Measurements from ENCODE around the gene GPR15LG.
"Not testable (repeated sequence)": the region's sequence is repeated elsewhere in the genome, so short reads cannot be mapped to it uniquely, and the experiment has no call there.

GPR15LG gene

DNA sequence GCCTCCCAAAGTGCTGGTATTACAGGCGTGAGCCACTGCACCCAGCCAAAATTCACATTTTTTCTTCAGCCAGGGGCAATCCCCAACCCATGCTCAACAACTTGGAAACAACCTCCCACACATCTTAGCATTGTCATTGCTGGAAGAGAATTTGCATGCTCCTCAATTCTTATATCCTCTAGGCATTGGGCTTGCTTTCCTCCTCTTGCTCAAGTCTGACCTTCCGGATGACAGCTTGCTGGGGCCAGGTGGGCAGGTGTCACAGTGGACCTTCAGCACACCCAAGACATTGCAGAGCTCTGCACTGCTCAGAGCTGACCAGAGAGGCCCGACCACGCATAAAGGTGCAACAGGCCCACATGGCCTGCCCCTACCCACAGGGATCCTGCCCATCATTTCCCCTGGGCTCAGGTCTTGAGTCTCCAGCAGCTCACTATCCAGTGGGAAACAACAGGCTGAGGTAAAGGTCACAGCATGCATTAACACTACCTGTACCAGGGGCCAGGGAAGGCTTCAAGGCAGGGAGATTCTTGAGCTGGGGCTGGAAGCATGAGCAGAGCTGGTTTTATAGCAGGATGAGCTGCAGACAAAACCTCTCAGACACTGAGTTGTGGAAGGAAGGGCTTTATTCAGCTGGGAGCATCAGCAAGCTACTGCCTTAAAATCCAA, 6.8 kb upstream of the GPR15LG start:
- no peak for DNase-seq (ENCODE audit: low spot score)

DNA sequence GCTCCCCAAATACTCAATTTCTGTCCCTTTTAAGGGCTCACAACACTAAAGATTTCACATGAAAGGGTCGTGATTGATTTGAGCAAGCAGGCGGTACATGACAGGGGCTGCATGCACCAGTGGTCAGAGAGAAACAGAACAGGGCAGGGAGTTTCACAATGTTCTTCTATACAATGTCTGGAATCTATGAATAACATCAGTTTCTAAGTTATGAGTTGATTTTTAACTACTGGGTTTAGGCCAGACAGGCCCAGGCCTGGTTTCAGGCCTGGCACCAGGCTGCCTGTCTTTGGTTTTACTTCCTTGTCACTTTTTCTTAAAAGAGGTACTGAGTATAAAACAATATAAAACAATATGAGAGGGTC, 6.3 kb upstream of the GPR15LG start:
- DNase-seq (ENCODE audit: low spot score): not testable (repeated sequence)

- not testable (repeated sequence) for DNase-seq (ENCODE audit: low spot score)
Observed at GRCh38 chr10:84168382-84168781, 5.2 kb upstream of the GPR15LG start.

DNA sequence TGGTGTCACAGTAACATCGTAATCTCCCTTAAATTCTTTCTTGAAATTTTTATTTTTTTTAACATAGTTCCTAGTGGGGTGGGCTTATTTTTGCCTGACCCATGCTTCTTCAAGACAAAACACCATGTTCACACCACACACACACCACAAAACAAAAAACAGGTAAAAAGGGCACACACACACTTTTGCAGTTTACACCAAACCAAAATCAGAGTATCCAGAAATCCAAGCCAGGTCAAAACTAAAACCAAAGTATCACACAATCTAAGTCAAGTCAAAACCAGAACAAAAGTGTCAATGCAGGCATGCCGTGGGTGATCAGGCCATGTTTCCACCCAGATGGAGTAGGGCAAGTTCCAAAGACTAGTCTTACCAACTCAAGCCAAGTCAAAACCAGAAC, 2.4 kb upstream of the GPR15LG start:
- not testable (repeated sequence) for DNase-seq (ENCODE audit: low spot score)

DNA sequence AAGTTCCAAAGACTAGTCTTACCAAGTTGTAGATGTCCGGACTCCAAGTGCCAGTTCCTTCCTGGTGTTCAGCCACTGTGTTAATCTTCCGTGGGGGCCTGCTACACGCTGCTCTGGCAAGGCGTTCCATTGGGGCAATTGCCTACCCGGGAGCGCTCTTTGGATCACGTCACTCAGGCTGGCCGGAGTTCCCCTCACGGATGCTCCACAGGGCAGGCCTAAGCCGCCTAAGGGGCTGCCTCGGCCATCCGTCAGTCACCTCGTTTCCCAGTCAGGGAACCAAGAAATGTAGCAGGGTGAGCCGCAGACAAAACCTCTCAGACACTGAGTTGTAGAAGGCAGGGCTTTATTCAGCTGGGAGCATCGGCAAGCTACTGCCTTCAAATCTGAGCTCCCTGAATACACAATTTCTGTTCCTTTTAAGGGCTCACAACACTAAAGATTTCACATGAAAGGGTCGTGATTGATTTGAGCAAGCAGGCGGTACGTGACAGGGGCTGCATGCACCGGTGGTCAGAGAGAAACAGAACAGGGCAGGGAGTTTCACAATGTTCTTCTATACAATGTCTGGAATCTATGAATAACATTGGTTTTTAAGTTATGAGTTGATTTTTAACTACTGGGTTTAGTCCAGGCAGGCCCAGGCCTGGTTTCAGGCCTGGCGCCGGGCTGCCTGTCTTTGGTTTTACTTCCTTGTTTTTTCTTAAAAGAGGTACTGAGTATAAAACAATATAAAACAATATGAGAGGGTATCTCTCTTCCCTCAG, 1.7 kb upstream of the GPR15LG start:
- not testable (repeated sequence) for DNase-seq (ENCODE audit: low spot score)

DNA sequence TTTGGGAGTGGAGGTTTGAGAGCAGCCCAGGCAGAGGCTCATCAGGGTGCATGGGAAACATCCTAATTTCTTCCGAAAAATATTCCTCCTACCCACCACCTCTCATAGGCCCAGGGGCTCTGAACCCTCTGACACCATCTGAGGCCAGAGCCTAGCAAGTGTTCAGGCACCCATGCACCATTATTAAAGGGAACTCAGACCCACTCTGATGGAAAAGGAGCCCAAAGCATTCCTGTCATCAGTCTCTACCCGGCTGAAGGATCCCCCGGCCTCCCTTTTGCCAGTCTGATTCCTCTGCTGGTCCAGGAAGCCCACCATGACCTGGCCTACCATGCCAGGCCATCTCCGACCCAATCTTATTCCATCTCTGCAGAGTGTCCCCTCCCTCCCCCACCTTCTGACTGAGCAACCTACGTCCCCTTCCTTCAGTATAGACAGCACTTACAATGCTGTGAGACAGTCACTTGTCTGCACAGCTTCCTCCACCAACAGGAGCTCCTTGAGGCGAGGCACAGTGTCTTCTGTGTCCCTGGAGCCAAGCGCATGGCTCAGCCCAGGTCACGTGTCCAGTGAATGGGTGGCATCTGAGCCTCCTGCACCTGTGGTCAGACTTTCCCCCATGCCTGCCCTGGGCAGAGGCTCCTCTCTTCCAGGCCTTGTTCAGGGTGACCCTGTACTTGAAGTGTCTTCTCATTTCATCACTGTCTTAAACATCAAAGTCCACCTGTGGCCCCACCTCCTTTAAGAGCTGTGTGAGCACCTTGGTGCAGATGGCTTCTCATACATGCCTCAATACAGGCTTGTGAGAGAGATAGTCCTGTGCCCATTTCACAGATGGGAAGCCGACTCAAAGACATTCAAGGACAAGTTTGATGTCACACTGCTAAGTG, 889 bp upstream of the GPR15LG start:
- no peak for DNase-seq (ENCODE audit: low spot score)

- DNase-seq (ENCODE audit: low spot score): no peak
Observed at GRCh38 chr10:84175436-84175835, 1.8 kb downstream of the GPR15LG start.

DNA sequence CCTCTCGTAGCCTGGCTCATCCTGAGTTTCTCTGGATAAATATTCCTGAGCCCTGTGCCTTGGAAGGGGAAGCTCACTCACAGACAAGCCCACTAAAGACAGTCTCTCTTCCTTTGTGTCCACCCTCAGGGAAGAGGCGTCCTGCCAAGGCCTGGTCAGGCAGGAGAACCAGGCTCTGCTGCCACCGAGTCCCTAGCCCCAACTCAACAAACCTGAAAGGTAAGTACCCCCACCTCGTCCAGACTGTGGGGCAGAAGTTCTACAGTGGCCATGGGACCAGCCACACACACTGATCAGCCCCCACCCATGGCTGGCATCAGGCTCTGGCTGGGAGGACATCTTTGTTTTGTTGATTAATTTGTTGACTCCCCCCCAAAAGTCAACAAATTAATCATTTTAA, 2.8 kb downstream of the GPR15LG start:
- DNase-seq (ENCODE audit: low spot score): no peak

DNA sequence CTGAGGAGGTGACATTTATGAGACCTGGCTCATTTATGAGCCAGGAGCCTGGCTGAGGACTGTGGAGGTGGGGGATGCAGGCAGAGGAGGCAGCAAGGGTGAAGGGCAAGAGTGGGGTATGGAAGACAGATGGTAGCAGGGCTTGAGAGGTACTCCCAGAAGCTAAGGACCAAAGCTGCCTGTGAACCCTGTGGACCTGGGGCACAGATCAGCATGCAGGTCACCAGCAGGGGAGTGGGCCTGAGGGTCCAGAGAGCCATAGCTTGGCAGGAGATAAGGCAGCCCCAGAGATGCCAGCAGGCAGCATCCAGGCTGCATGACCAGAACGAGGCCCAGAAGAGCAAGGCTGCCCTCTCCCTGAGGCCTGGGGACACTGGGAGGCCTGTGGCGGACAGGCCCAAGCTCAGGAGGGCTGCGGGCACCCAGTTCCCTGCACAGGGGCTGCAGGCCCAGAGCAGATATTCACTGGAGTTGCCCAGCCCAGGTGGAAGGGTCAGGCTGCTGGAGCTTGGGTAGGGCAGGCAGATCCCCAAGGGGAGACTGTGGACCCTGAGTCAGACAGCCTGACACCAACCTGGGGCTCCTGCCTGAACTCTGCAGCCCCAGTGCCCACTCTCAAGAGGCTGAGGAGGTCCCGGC, 3.4 kb downstream of the GPR15LG start:
- DNase-seq (ENCODE audit: low spot score): no peak

DNA sequence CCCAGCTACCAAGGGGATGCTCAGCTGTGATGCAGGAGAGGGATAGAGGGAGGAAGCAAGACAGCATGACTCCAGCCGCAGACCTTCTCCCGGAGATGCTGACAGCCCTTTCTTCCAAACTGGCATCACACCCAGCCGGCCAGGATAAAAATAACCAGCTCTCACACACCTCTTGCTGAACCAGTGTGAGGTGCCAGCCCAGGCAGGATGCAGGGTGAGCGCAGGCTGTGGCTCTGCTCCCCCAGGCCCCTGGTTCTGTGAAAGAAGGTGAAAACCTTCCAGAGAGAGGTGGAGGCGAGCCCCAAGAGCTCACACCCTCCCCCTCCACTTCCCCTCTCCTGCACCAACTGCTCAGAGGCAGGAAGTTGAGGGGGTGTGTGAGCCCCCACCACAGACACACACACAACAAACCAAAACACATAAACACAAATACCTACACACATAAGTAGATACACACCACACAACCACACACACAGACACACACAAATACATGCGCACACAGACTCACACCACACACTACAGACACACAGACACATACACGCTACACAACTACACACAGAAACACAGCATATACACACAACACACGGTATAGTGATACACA, 4.0 kb downstream of the GPR15LG start:
- DNase-seq (ENCODE audit: low spot score): no peak

DNA sequence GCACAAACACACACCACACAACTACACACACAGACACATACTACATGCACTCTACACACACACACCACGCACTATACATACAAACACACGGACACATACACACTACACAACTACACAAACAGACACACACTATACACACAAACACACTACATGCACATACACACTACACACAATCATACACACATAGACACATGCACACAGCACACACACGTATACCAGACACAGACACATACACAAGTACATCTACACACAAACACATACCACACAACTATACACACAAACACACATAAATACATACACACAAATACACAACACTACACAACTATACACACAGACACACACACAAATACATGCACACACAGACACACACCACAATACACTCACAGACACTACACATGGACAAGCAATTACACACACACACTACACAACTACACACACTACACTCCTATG, 4.6 kb downstream of the GPR15LG start:
- no peak for DNase-seq (ENCODE audit: low spot score)

GRCh38 chr10:84179059-84179710, 5.6 kb downstream of the GPR15LG start:
- DNase-seq (ENCODE audit: low spot score): peak; percentile 53

DNA sequence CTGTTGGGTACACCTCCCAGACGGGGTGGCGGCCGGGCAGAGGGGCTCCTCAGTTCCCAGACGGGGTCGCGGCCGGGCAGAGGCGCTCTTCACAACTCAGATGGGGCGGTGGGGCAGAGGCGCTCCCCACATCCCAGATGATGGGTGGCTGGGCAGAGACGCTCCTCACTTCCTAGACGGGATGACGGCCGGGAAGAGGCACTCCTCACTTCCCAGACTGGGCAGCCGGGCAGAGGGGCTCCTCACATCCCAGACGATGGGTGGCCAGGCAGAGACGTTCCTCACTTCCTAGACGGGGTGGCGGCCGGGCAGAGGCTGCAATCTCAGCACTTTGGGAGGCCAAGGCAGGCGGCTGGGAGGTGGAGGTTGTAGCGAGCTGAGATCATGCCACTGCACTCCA, 6.8 kb downstream of the GPR15LG start:
- DNase-seq (ENCODE audit: low spot score): not testable (repeated sequence)

DNA sequence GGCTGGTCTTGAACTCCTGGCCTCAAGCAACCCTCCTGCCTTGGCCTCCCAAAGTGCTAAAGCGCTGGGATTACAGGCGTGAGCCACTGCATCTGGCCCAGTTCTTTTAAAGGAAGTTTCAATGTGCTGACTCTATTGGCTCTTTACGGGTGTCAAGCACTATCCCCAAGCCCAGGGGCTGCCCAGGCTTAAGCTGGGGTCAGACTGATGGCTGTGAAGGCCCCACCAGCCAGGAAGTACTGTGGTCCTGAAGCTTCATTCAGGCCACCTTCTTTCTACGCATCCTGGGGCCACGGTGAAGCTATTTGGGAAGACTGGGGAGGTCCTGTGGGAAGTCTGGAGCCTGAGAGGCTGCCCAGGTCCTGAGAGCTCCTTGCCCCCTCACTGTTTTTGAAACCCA, 8.0 kb downstream of the GPR15LG start:
- no peak for DNase-seq (ENCODE audit: low spot score)

GRCh38 chr10:84184517-84184916, 10.9 kb downstream of the GPR15LG start:
- no peak for DNase-seq (ENCODE audit: low spot score)

GRCh38 chr10:84185526-84186175, 12.1 kb downstream of the GPR15LG start:
- DNase-seq (ENCODE audit: low spot score): no peak

GRCh38 chr10:84188815-84189214, 15.2 kb downstream of the GPR15LG start:
- no peak for DNase-seq (ENCODE audit: low spot score)

DNA sequence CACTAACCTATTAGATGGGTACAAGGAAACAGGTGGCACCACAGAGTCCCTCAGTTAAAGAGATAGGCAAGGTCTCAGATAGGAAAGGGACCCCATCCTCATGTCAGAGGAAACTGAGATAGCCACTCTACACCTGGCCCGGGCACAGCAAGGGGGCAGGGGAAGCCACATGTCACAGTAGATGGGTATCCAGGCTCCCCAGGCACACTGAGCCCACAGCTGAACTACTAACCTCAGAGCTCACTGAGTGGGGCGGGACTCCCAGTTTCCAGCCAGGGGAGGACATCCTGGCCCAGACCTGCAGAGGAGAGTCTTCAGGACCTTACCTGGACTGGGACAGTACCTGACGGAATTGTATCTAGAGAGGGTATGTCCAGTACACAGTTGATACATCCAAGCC, 17.0 kb downstream of the GPR15LG start:
- no peak for DNase-seq (ENCODE audit: low spot score)

GRCh38 chr10:84191106-84191505, 17.5 kb downstream of the GPR15LG start:
- DNase-seq (ENCODE audit: low spot score): no peak

- DNase-seq (ENCODE audit: low spot score): no peak
Observed at GRCh38 chr10:84193327-84193726, 19.7 kb downstream of the GPR15LG start.
